GM12878 (cell line): Measurements from ENCODE around the gene SH2D5.

Experiments
- MEF2A ChIP-seq: IDR thresholded peaks from 2 replicates; pipeline ENCODE4 v1.6.1; 2011; ENCODE audit warnings: low read depth, mild to moderate bottlenecking, low read length, moderate library complexity; ENCODE audit not compliant: insufficient read depth
- MXI1 ChIP-seq: fragments of 150-350 bp; IDR thresholded peaks from 2 replicates; pipeline ENCODE4 v1.6.1; 2011; ENCODE audit warnings: low read depth, mild to moderate bottlenecking, inconsistent platforms, low read length, improper control_type of control experiment
- MYC ChIP-seq: IDR thresholded peaks from 2 replicates; pipeline ENCODE4 v1.6.1; 2011; ENCODE audit warnings: mild to moderate bottlenecking, low read length, moderate library complexity, inconsistent platforms; ENCODE audit not compliant: insufficient read depth, insufficient replicate concordance, insufficient read length, severe bottlenecking
- POLR2A ChIP-seq: IDR thresholded peaks from 2 replicates; pipeline ENCODE4 v1.6.1; 2011; ENCODE audit warnings: low read depth, mild to moderate bottlenecking, low read length
- SREBF2 ChIP-seq: IDR thresholded peaks from 2 replicates; pipeline ENCODE4 v1.6.1; 2012; ENCODE audit warnings: mild to moderate bottlenecking, low read length
- TF ChIP-seq, protein P1 (sequence below): fragments of 450-650 bp; IDR thresholded peaks from 2 replicates; pipeline ENCODE4 v1.6.1; 2017; ENCODE audit warnings: mild to moderate bottlenecking, moderate library complexity
- TF ChIP-seq, protein P2 (sequence below), 3 experiments: IDR thresholded peaks in 2 of 3; conservative IDR thresholded peaks in 1 of 3; 2 replicates each; pipeline ENCODE4 v1.5.1; 2011; ENCODE audit warnings: low read depth in 3 of 3, low read length in 3 of 3, mild to moderate bottlenecking in 3 of 3, control low read depth in 2 of 3, moderate library complexity in 2 of 3, inconsistent platforms in 1 of 3, mixed read lengths in 1 of 3; ENCODE audit not compliant: control insufficient read depth in 2 of 3, insufficient read depth in 1 of 3; ENCODE audit errors: extremely low read depth in 1 of 3
- TF ChIP-seq, protein P3 (sequence below): IDR thresholded peaks from 2 replicates; pipeline ENCODE4 v1.6.1; 2012; ENCODE audit warnings: low read depth, low read length, improper control_type of control experiment
- TF ChIP-seq, protein P4 (sequence below): IDR thresholded peaks from 2 replicates; pipeline ENCODE4 v1.6.1; 2011; ENCODE audit warnings: low read depth, mild to moderate bottlenecking, low read length, moderate library complexity, borderline replicate concordance; ENCODE audit errors: extremely low read depth
- TF ChIP-seq, protein P5 (sequence below): fragments of 450-650 bp; IDR thresholded peaks from 2 replicates; pipeline ENCODE4 v1.6.1; 2016; ENCODE audit warnings: mild to moderate bottlenecking

DNA sequence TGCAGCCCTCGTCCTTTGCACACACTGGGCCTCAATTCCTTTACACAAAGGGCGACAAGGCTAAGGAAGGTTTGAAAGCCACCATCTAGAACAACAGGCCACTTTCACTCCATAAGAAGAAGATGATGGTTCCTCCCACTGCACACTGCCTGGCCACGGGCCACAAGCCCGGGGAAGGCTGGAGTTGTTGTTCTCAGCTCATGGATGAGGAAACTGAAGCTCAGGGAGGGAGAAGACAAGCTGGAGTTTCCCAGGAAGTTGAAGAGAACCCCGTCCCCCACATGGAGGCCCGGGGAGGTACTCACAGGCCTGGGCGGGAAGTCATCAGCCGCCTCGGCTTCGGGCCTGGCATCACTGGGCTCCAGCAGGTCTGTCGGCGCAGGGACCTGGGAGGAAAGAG lies 46.8 kb downstream of the SH2D5 start:
- TF ChIP-seq, protein P1, sequence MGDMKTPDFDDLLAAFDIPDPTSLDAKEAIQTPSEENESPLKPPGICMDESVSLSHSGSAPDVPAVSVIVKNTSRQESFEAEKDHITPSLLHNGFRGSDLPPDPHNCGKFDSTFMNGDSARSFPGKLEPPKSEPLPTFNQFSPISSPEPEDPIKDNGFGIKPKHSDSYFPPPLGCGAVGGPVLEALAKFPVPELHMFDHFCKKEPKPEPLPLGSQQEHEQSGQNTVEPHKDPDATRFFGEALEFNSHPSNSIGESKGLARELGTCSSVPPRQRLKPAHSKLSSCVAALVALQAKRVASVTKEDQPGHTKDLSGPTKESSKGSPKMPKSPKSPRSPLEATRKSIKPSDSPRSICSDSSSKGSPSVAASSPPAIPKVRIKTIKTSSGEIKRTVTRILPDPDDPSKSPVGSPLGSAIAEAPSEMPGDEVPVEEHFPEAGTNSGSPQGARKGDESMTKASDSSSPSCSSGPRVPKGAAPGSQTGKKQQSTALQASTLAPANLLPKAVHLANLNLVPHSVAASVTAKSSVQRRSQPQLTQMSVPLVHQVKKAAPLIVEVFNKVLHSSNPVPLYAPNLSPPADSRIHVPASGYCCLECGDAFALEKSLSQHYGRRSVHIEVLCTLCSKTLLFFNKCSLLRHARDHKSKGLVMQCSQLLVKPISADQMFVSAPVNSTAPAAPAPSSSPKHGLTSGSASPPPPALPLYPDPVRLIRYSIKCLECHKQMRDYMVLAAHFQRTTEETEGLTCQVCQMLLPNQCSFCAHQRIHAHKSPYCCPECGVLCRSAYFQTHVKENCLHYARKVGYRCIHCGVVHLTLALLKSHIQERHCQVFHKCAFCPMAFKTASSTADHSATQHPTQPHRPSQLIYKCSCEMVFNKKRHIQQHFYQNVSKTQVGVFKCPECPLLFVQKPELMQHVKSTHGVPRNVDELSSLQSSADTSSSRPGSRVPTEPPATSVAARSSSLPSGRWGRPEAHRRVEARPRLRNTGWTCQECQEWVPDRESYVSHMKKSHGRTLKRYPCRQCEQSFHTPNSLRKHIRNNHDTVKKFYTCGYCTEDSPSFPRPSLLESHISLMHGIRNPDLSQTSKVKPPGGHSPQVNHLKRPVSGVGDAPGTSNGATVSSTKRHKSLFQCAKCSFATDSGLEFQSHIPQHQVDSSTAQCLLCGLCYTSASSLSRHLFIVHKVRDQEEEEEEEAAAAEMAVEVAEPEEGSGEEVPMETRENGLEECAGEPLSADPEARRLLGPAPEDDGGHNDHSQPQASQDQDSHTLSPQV: no peak
- TF ChIP-seq, protein P2, sequence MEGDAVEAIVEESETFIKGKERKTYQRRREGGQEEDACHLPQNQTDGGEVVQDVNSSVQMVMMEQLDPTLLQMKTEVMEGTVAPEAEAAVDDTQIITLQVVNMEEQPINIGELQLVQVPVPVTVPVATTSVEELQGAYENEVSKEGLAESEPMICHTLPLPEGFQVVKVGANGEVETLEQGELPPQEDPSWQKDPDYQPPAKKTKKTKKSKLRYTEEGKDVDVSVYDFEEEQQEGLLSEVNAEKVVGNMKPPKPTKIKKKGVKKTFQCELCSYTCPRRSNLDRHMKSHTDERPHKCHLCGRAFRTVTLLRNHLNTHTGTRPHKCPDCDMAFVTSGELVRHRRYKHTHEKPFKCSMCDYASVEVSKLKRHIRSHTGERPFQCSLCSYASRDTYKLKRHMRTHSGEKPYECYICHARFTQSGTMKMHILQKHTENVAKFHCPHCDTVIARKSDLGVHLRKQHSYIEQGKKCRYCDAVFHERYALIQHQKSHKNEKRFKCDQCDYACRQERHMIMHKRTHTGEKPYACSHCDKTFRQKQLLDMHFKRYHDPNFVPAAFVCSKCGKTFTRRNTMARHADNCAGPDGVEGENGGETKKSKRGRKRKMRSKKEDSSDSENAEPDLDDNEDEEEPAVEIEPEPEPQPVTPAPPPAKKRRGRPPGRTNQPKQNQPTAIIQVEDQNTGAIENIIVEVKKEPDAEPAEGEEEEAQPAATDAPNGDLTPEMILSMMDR (IDR thresholded peaks at IDR 0.05 in 2 of 3, conservative IDR thresholded peaks at IDR 0.05 in 1 of 3; ENCODE audit: control insufficient read depth in 2 of 3, extremely low read depth in 1 of 3, insufficient read depth in 1 of 3, low read depth in 3 of 3, low read length in 3 of 3): no peak
- TF ChIP-seq, protein P3, sequence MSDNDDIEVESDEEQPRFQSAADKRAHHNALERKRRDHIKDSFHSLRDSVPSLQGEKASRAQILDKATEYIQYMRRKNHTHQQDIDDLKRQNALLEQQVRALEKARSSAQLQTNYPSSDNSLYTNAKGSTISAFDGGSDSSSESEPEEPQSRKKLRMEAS: no peak
- TF ChIP-seq MXI1: no peak
- TF ChIP-seq, protein P4, sequence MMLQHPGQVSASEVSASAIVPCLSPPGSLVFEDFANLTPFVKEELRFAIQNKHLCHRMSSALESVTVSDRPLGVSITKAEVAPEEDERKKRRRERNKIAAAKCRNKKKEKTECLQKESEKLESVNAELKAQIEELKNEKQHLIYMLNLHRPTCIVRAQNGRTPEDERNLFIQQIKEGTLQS: no peak
- no peak for TF ChIP-seq MEF2A
- TF ChIP-seq SREBF2: no peak
- TF ChIP-seq POLR2A: no peak
- TF ChIP-seq, protein P5, sequence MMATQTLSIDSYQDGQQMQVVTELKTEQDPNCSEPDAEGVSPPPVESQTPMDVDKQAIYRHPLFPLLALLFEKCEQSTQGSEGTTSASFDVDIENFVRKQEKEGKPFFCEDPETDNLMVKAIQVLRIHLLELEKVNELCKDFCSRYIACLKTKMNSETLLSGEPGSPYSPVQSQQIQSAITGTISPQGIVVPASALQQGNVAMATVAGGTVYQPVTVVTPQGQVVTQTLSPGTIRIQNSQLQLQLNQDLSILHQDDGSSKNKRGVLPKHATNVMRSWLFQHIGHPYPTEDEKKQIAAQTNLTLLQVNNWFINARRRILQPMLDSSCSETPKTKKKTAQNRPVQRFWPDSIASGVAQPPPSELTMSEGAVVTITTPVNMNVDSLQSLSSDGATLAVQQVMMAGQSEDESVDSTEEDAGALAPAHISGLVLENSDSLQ: no peak
- TF ChIP-seq MYC: no peak
